Fibroblast of skin of back (primary cell): ENCODE data around the gene DLL1.
A peak's percentile ranks its signal among the peaks of the same experiment; 100 is the strongest.

ENCODE experiments used
- DNase-seq: peaks from one replicate; pipeline ENCODE4 v3.0.0-alpha.2; 2013

Gene DLL1

DNA sequence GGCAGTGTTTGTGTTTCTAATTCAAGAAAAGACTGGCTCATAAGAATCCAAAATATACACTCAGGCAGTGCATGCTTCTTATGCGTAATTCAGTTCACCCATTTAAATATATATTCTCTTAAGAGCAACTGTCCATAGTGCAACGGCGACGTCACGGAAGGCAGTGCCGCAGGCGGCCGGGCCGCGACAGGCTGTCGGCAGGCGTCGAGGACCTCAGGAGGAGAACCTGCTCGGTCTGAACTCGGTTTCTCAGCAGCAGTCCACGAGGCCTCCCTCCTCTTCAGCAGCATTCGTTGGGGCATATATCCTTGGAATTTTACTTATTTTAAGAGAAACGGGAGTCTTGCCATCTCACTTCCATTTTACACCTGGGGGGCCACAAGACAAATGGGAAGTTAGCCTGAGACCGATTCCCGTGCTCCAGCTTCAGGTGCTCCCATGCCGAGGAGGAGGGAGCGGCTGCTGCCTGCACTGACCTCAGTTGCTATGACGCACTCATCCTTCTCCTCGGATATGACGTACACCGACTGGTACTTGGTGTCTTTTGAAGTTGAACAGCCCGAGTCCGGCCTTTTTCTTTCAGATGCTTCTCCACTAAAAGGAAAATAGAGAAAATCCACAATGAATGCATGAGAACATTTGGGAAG is 8.2 kb downstream of the DLL1 start:
- DNase-seq: no peak

DNA sequence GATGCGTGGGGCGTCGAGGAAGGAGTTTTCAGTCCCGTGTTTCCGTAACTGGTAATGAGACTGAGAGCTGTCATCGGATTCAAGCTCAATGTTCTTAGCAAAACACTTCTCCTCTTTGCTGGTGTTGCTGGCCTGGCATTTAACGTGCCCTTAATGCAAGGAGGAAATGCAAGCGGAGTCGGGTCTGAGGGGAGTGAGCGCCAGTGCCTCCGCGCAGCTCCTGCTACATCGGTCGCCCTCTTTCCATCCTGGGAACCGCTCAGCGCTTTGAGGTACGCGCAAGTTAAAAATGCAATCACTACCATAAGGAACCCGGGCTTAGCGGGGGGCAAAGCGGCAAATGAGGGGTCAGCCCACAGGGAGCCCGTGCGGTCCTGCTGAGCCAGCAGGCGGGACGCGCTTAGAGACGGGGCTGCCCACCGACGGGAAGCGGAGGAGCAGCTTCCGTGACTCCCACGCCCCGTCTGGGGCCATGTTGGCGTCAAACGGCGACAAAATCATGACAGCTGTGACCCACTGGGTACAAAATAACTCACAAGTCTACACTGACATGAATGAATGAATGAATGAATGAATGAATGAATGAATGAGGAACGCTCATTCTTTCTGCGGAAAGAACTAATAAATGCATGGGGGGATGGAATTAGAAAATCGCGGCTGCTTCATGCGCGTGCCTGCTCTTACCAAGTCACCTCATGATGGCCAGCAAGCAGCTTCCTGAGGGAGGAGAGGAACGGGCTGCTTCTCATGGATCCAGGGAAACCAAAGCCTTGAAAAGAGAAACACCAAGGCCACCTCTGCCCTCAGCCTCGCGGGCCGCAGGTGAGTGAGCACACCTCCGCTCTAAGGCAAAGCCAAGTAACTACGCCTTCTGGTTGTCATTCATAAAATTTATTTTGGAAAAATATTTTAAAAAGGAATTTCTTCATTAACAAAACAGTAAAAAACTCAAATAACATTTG is 9.3 kb downstream of the DLL1 start:
- no peak for DNase-seq

DNA sequence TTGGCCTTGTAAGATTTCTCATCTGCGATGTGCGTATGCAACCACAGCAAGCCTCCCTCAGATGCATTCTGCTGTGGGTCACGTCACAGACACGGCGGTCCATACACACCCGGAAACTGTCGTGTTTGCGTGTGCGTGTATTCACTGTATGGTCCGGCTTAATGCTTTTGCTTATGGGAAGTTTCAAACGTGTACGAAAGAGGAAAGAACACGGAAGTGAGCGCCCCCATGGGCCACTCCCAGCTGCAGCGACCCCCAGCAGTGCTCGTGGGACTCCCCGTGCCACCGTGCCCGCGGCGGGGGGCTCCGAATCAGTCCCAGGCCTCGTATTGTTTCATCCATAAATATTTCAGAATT is 10.2 kb downstream of the DLL1 start:
- DNase-seq: no peak

DNA sequence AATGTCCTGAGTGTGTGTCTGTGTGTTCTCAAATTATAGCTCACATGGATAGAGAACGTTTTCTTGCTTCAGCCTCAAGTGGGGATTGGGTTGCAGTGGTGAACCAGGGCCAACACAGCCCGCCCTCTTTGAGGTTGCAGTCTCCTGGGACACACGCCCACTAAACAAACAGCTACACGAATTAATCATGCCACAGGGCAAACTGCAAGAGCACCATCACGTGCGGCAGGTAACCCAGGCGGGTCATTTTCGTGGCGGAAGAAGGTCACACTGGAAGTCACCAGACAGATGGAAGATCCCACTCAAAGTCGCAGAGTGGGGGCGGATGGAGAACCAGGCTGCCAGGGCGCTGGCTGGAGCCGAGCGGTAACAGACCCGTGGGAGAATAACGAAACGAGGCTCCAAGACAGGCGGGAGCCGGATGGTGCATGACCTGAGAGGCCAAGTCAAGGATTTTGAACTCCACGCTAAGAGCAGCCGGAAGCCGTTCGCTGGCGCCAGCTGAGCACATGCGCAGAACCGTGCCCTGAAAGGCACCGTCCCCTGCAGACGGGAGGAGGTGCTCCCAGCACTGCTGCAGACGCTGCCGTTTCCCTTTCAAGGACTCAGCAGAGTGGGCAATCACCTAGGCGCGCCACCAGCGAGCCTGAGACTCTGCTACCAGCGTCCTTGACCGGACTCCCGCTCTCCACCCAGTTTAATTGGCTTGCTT is 10.7 kb downstream of the DLL1 start:
- DNase-seq: peak; percentile 13

DNA sequence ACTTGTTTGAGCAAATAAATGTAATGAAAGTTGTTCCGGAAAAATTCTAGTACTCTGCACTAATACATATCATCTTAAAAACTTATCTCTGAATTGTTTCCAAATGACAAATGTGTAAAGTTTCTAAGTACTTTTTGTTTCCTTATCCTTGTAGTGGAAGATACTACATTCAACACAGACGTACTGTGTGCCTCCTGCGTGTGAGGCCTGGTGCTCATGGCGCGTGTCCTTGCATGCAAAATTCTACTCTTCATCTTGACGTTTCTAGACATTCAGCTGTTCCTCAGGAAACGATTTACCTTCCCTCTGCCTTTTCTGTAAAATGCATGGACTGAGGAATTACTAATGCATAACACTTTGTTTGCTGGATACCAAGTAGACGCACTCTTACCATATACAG is 11.5 kb downstream of the DLL1 start:
- no peak for DNase-seq

DNA sequence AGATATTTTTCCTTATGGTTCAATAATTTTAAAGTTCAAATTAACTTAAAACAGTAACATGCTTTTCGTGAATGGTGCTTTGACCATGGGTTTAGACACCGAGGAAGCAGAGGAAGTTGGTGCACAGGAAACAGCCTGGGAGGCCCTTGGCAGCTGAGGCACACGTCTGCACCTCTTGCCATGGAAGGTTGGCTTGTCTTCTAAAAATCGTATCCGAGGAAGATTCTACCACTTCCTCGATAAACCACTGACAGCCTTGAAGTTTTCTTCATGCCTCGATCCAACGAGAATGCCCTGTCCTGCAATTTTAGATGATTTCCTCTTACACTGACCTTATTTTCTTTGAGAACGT is 12.2 kb downstream of the DLL1 start:
- no peak for DNase-seq

DNA sequence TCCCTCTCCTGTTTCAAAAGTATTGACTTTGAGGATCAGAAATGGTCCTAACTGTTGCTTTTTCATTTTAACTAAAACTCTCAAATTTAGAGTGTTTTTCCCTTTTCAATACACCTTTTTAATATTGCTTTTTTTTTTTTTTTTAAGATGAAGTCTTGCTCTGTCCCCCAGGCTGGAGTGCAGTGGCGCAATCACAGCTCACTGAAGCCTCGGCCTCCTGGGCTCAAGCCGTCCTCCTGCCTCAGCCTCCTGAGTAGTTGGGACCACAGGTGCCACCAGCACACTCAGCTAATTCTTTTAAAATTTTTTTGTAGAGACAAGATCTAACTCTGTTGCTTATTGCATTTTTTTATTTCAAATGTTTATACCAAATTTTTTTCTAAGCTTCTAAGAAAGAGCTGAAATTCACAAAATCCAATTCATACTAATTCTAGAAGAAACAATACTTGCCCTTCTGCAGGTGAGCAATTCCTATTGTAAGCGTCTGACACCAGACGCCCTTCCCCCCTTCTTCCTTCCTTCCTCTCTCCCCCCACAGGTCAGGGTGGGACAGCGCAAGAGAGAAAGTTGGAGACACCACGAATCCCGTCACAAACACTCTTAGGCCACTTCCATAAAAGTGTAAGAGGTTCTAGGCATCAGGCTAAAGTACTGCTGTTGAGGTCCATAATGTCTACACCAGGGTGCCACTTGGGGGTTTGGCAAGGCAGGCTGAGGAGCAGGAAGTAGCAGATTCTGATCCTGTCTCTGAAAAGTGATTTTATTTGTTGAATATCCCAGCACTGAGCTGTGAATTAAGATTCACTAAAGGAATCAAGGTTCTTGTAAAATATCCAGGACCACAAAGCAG is 12.8 kb downstream of the DLL1 start:
- no peak for DNase-seq

DNA sequence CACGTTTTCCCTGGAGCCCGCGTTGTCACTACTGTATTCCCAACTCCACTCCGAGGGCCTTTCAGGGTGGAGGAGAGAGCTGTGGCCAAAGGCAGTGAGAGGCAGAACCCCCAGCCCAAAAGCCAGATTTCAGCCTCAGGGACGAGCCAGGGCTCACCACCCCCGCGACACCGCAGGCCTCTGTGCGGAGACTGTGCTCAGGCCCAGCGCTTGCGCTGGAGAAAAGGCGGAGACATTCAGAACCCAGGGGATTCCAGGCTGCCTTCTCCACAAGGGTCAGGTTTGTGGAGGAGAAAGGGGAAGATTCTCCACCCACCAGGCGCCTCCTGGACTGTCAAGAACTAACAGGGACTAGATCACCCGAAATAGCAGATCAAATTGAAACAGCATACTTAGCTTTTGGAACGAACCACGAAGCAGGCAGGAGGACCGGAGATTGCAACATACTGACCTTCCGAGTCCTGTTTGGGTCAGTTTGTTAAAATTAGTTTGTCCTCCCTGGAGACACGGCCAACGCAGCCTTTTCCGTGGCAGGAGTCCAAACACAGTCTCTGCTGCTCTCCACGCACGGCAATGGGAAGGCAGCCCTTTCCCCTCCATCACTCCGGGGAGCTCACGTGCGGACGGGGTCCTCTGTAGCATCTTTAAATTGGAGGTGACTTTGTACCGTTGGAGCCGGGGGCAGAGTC is 14.4 kb downstream of the DLL1 start:
- no peak for DNase-seq

DNA sequence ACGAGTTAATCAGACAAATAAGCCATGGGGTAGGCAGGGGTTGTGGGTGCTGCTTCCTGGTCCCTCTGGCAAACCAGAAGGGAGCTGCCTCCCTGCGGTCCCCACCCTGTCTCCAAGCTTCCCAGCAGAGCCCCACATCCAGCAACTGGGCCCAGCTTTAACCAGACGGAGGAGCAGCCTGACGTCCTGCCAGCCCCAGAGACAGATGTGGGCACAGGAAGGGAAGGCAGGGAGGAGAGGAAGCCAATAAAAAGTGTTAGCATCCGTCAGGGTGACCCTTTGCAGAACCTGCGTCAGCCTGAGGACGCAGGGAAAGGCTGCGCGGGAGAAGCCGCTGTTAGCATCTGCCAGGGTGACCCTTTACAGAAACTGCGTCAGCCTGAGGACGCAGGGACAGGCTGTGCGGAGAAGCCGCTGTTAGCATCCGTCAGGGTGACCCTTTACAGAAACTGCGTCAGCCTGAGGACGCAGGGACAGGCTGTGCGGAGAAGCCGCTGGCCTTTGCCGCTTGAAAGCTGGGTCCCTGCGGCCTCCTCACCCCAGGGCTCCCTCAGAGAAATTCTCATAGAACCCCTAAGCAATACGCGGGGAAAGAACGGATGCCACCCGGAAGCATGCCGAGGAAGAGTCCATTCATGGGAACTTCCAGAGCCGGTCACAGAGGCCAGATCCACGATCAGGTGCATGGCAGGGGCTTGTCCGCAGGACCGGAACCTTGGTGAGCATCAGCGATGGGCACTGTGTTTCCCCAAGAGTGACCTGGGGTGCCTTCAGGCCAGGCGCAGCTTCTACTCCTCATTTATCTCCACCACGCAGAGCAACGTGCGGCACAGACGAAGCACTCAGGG is 15.9 kb downstream of the DLL1 start:
- DNase-seq: no peak

DNA sequence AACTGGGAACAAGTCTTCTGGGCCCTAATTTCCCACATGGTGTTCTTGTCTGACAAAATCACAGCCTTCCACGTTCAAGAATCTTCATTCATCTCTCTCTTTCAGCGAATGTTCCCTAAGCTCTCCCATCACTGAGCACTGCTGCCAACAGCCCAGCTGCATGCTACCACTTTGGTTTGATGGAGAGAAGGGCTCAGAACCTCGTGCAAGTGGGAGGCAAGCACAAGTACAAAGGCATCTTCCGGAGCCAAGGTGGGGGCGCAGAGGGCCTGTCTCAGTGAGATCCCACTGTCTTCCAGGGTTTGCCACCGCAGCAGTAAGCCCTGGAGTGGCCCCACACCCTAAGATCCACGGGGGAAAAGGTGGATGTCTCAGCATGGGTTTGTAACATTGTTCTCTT is 17.2 kb downstream of the DLL1 start:
- no peak for DNase-seq

DNA sequence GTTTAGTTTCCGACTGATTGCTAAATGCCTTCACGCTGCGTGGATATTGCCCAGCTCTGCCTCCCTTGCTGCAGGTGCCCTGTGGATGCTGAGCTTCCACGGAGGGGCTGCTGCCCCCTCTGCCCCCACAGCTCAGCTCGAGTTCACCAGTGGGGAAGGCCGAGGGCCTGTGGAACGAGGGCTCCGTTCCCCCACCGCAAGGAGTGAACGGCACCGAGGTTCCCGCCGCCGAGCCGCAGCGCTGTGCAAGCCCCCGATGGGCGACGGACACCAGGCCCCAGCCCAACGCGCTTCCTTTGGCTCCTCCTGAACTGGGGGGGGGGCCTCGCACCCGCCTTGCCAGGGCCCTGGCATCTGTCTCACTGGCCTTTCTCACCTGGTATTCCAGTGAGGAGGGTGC is 17.7 kb downstream of the DLL1 start:
- no peak for DNase-seq

DNA sequence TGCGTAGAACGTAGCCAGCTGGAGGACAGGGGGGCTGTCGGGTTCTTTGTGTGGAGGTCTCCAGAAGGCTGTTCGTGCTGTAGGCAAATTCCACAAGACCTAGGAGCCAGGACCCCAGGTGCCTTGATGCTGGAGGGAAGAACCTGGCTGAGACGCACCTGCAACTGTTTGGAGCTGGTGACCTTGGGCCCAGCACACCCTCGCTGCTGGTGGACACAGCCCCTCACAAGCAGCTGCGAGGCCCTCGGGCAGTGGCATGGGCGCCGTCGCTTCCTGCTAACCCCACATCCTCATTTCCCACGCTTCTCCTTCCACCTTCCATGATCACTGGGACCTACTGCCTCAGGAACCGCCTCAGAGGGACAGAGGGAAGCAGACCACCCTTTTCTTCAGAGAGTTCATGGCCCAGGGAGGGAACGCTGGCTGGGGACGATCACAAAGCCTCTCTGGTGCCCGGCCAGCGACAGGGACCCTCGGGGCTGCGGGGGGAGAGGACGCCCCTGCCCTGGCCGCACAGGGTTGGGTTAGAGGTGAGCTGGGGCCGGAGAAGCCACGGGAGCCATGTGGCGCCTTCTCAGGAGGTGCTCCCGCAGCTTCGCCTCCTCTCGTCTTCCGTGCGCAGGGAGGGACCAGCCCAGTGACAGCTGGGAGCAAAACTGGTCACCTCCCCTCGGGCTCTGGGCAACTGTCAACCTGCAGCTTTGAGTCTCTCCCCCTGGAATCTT is 18.4 kb downstream of the DLL1 start:
- no peak for DNase-seq

DNA sequence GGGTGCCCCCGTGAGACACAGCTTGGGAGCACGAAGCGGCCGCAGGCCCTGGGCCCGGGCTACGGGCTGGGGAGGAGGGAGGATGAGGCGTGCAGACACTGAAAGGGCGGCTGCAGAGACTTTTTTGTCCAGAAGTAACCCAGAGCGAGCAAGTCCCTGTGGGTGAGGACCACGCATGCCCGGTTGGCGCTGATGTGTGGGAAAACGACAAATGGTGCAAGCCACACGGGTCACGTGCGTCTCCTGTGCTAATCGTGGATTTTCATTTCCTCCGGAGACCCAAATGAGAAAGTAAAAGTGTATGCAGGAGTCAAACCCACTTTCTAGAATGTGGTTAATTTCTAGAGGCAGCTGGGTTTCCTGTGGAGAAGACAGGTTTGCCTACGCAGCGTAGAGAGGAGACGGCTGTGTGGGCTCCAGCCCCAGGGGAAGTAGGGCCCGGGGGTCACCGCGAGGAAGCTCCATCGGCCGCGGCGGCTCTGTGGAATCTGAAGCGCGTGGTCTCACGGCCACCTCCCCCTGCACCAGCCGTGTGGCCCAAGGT is 19.0 kb downstream of the DLL1 start:
- DNase-seq: no peak

DNA sequence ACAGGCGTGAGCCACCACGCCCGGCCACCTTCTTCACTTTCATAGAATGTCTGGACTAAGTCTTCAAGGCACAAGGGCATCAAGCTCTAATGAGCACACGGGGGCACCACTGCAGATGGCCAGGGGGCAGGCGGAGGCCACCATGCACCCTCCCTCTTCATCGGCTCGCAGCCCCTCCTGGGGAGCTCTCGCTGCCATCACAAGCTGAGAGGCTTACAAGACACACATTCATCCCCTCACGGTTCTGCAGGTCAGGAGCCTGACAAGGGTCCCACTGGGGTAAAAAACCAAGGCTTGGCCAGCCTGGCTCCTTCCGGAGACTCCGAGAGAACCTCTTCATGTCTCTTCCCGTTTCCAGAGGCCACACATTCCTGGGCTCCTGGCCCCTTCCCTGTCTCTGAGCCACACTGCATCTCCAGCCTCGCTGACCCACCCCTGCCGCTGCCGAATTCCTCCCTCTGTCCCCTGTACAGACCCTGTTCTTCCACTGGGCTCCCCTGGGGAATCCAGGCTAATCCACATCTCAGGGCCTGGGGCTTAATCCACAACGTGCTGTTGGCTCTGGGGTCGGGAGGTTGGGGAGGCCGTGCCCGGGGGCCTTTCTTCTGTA is 19.8 kb downstream of the DLL1 start:
- no peak for DNase-seq

DNA sequence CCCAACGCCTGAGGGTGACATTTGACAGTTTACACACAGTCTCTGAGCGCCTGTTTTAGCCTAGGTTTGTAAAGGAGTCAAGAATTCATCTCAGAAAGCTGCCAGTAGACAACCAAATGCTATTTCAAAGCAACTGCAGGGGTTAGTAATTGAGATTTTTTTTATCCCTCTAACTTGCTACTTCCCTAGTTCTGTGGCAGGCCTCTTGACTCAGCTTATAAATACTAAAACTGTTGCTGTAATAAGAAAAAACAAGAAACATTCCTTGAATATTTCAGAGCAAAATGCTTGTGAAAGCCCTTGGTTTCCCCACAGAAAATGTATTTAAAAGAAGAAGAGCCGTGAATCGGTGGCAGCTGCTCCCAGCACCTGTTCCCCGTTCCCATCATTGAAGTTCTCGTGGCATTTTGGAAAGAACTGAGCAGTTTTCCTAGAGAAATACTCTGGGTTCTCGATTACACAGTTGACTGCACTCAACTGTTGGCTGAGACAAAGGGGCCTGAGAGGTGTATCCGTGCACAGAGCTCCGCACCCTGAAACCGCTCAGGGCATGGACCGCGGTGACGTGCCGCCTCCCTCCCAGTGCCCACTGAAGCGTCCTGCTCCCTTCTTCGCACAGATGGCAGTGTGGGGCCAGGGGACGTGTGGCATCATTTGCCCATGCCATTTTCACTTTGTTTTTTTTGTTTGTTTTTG is 20.9 kb downstream of the DLL1 start:
- peak; percentile 7 for DNase-seq

DNA sequence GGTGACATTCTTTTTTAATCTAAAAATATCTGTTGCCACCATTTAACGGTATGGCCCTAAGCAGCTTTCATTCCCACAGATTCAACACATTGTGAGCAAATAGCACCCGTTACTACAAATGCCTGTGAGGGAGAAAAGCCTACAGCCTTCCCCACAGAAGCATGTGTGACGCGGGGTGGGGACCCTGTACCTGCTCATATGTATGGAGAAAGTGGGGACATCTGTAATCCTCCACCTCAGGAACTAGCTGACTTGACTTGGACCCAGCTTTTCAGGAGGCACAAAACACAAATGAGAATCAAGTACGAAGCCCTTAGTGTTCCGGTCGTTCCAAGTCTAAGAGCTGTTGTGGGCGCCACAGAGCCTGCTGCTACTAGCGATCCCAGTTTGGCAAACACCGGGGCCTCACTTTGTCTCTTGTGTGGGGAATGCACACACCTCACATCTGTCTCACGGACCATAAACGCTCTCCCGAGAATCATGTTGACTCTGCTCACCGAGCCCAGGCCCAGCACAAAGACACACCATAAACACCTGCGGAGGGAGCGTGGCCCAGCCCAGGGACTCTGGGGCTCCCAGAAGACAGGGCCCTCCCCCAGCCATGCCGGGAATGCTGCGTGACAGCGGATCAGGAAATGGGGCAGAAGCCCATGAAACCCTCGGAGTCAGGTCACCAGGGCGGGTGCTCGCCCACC is 21.6 kb downstream of the DLL1 start:
- no peak for DNase-seq

DNA sequence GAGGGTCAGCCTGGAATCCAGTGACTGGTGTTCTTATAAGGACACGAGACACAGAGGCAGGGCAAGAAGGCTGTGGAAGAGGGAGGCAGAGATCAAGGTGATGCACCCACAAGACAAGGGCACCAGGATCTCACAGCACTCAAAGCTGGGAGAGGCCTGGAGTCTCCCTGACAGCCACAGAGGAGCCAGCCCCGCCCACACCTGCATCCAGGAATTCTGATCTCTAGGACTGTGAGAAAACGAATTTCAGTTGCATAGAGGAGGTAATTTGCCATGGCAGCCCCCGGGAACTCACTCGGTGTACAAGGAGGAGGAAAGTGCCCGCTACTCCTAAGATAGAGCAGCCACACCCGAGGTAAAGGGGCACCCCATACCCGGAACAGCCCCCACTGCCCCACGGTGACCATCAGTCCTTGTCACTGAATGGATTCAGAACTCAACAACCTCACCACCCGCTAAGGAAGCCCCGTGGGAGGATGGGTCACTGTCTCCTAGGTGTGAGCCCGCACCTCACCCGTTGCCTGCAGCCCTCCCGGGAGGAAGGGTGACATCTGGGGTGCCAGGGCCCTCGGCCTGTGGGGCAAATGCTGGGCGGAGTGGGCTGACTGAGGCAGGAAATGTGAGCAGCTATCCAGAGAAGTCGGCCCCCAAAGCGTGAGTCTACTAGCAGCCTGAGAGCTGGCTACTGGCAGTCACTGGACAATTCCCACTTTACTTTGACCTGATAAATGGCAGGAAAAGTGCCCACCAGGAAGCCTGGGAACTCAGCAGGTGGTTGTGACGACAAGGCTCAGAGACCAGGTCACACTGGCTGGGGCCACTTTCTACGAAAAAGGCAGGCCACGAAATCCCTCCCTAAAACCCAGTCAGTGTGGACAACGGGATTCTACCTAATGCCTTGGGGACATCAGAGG is 22.4 kb downstream of the DLL1 start:
- no peak for DNase-seq
